WTC11 (cell line): ENCODE data around the gene HSD17B14. TPM values are rescaled to one million over a fixed set of nuclear protein-coding genes. Genes with fewer than 3 reads are reported as not detected.

ENCODE experiments used
- ARID4B ChIP-seq: sonication (generic); formaldehyde crosslinking; IDR thresholded peaks from 2 replicates; pipeline ENCODE4 v1.8.0; 2023; ENCODE audit warnings: missing genetic modification reagents, mild to moderate bottlenecking, borderline replicate concordance
- ATF1 ChIP-seq: sonication (generic); formaldehyde crosslinking; IDR thresholded peaks from 2 replicates; pipeline ENCODE4 v1.8.1; 2023; ENCODE audit warnings: mild to moderate bottlenecking, moderate library complexity, missing genetic modification reagents
- CBFB ChIP-seq: sonication (generic); formaldehyde crosslinking; IDR thresholded peaks from 2 replicates; pipeline ENCODE4 v1.8.1; 2022; ENCODE audit warnings: mild to moderate bottlenecking, low read depth, missing genetic modification reagents
- CREM ChIP-seq: sonication (generic); formaldehyde crosslinking; IDR thresholded peaks from 2 replicates; pipeline ENCODE4 v1.8.1; 2022; ENCODE audit warnings: mild to moderate bottlenecking, missing genetic modification reagents, moderate library complexity
- CTCF ChIP-seq: fragments of 200-600 bp; IDR thresholded peaks from 2 replicates; pipeline ENCODE4 v1.8.0; 2022; ENCODE audit warnings: antibody characterized with exemption
- EMX1 ChIP-seq: fragments of 250-450 bp; sonication (Bioruptor Pico); IDR thresholded peaks from 2 replicates; pipeline ENCODE4 v1.8.0; 2021; ENCODE audit warnings: mild to moderate bottlenecking
- FOXK1 ChIP-seq: sonication (generic); formaldehyde crosslinking; IDR thresholded peaks from 2 replicates; pipeline ENCODE4 v1.8.0; 2022; ENCODE audit warnings: mild to moderate bottlenecking, moderate library complexity, missing genetic modification reagents
- FOXP1 ChIP-seq: sonication (generic); formaldehyde crosslinking; IDR thresholded peaks from 2 replicates; pipeline ENCODE4 v1.8.0; 2022; ENCODE audit warnings: missing genetic modification reagents, mild to moderate bottlenecking, moderate library complexity, borderline replicate concordance
- IRF2 ChIP-seq: sonication (generic); formaldehyde crosslinking; IDR thresholded peaks from 2 replicates; pipeline ENCODE4 v1.8.0; 2022; ENCODE audit warnings: low read depth, missing genetic modification reagents, borderline replicate concordance
- MYBL2 ChIP-seq: sonication (generic); formaldehyde crosslinking; IDR thresholded peaks from 2 replicates; pipeline ENCODE4 v1.8.1; 2023; ENCODE audit warnings: mild to moderate bottlenecking, moderate library complexity, missing genetic modification reagents
- NFE2L1 ChIP-seq: sonication (generic); formaldehyde crosslinking; IDR thresholded peaks from 2 replicates; pipeline ENCODE4 v1.8.1; 2023; ENCODE audit warnings: missing genetic modification reagents
- NR3C1 ChIP-seq: sonication (generic); formaldehyde crosslinking; conservative IDR thresholded peaks from 2 replicates; pipeline ENCODE4 v1.8.1; 2023; ENCODE audit warnings: low read depth, mild to moderate bottlenecking, missing genetic modification reagents
- OVOL2 ChIP-seq: fragments of 250-450 bp; sonication (Bioruptor Pico); IDR thresholded peaks from 2 replicates; pipeline ENCODE4 v1.9.0; 2021; ENCODE audit warnings: mild to moderate bottlenecking, borderline replicate concordance
- SMAD3 ChIP-seq: sonication (generic); formaldehyde crosslinking; IDR thresholded peaks from 2 replicates; pipeline ENCODE4 v1.8.0; 2022; ENCODE audit warnings: missing genetic modification reagents, mild to moderate bottlenecking, borderline replicate concordance
- SMAD4 ChIP-seq: sonication (generic); formaldehyde crosslinking; IDR thresholded peaks from 2 replicates; pipeline ENCODE4 v1.8.0; 2022; ENCODE audit warnings: mild to moderate bottlenecking, missing genetic modification reagents
- SP1 ChIP-seq: sonication (generic); formaldehyde crosslinking; conservative IDR thresholded peaks from 2 replicates; pipeline ENCODE4 v1.8.1; 2022; ENCODE audit warnings: missing genetic modification reagents
- ZNF138 ChIP-seq: sonication (generic); formaldehyde crosslinking; conservative IDR thresholded peaks from 2 replicates; pipeline ENCODE4 v1.8.1; 2022; ENCODE audit warnings: mild to moderate bottlenecking, moderate library complexity, missing genetic modification reagents
- ZNF219 ChIP-seq: sonication (generic); formaldehyde crosslinking; IDR thresholded peaks from 2 replicates; pipeline ENCODE4 v1.8.0; 2023; ENCODE audit warnings: missing genetic modification reagents, mild to moderate bottlenecking, borderline replicate concordance
- ZNF232 ChIP-seq: sonication (generic); formaldehyde crosslinking; IDR thresholded peaks from 2 replicates; pipeline ENCODE4 v1.8.0; 2022; ENCODE audit warnings: mild to moderate bottlenecking, missing genetic modification reagents
- ZNF396 ChIP-seq: fragments of 250-450 bp; sonication (Bioruptor Pico); IDR thresholded peaks from 2 replicates; pipeline ENCODE4 v1.8.0; 2021; ENCODE audit warnings: mild to moderate bottlenecking, moderate library complexity, borderline replicate concordance
- total RNA-seq: library from RNA; stranded (reverse); gene quantifications from 3 replicates; pipeline ENCODE4 v1.2.3, GENCODE V29; 2021
- TF ChIP-seq, protein P1 (sequence below): sonication (generic); formaldehyde crosslinking; IDR thresholded peaks from 2 replicates; pipeline ENCODE4 v1.8.1; 2023; ENCODE audit warnings: mild to moderate bottlenecking, missing genetic modification reagents, moderate library complexity
- TF ChIP-seq, protein P2 (sequence below): sonication (generic); formaldehyde crosslinking; IDR thresholded peaks from 2 replicates; pipeline ENCODE4 v1.8.0; 2023; ENCODE audit warnings: mild to moderate bottlenecking, missing genetic modification reagents
- TF ChIP-seq, protein P3 (sequence below): sonication (generic); formaldehyde crosslinking; conservative IDR thresholded peaks from 2 replicates; pipeline ENCODE4 v1.8.1; 2023; ENCODE audit warnings: mild to moderate bottlenecking, low read depth, missing genetic modification reagents, moderate library complexity
- TF ChIP-seq, protein P4 (sequence below): fragments of 250-450 bp; sonication (Bioruptor Pico); IDR thresholded peaks from 2 replicates; pipeline ENCODE4 v1.9.0; 2021; ENCODE audit warnings: mild to moderate bottlenecking

HSD17B14 gene
- total RNA-seq, 1 experiment from 2014 or later, result 11.4 TPM

- no peak for TF ChIP-seq OVOL2 (CRISPR knock-in tag)
- no peak for TF ChIP-seq ARID4B (CRISPR knock-in tag)
- no peak for TF ChIP-seq CBFB (CRISPR knock-in tag)
- peak; percentile 47; the same call in 1 of the 2 replicates for TF ChIP-seq MYBL2 (CRISPR knock-in tag)
- TF ChIP-seq, protein P1, sequence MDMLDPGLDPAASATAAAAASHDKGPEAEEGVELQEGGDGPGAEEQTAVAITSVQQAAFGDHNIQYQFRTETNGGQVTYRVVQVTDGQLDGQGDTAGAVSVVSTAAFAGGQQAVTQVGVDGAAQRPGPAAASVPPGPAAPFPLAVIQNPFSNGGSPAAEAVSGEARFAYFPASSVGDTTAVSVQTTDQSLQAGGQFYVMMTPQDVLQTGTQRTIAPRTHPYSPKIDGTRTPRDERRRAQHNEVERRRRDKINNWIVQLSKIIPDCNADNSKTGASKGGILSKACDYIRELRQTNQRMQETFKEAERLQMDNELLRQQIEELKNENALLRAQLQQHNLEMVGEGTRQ (CRISPR knock-in tag), result no peak
- peak; percentile 16; the same call in 1 of the 2 replicates for TF ChIP-seq CTCF
- TF ChIP-seq, protein P2, sequence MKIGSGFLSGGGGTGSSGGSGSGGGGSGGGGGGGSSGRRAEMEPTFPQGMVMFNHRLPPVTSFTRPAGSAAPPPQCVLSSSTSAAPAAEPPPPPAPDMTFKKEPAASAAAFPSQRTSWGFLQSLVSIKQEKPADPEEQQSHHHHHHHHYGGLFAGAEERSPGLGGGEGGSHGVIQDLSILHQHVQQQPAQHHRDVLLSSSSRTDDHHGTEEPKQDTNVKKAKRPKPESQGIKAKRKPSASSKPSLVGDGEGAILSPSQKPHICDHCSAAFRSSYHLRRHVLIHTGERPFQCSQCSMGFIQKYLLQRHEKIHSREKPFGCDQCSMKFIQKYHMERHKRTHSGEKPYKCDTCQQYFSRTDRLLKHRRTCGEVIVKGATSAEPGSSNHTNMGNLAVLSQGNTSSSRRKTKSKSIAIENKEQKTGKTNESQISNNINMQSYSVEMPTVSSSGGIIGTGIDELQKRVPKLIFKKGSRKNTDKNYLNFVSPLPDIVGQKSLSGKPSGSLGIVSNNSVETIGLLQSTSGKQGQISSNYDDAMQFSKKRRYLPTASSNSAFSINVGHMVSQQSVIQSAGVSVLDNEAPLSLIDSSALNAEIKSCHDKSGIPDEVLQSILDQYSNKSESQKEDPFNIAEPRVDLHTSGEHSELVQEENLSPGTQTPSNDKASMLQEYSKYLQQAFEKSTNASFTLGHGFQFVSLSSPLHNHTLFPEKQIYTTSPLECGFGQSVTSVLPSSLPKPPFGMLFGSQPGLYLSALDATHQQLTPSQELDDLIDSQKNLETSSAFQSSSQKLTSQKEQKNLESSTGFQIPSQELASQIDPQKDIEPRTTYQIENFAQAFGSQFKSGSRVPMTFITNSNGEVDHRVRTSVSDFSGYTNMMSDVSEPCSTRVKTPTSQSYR (CRISPR knock-in tag), result no peak
- no peak for TF ChIP-seq FOXK1
- TF ChIP-seq SMAD4 (CRISPR knock-in tag), result no peak
- no peak for TF ChIP-seq ATF1 (CRISPR knock-in tag)
- no peak for TF ChIP-seq ZNF232 (CRISPR knock-in tag)
- no peak for TF ChIP-seq ZNF138
- TF ChIP-seq IRF2 (CRISPR knock-in tag), result no peak
- TF ChIP-seq ZNF396 (CRISPR knock-in tag), result no peak
- TF ChIP-seq EMX1 (CRISPR knock-in tag), result no peak
- TF ChIP-seq, protein P3, sequence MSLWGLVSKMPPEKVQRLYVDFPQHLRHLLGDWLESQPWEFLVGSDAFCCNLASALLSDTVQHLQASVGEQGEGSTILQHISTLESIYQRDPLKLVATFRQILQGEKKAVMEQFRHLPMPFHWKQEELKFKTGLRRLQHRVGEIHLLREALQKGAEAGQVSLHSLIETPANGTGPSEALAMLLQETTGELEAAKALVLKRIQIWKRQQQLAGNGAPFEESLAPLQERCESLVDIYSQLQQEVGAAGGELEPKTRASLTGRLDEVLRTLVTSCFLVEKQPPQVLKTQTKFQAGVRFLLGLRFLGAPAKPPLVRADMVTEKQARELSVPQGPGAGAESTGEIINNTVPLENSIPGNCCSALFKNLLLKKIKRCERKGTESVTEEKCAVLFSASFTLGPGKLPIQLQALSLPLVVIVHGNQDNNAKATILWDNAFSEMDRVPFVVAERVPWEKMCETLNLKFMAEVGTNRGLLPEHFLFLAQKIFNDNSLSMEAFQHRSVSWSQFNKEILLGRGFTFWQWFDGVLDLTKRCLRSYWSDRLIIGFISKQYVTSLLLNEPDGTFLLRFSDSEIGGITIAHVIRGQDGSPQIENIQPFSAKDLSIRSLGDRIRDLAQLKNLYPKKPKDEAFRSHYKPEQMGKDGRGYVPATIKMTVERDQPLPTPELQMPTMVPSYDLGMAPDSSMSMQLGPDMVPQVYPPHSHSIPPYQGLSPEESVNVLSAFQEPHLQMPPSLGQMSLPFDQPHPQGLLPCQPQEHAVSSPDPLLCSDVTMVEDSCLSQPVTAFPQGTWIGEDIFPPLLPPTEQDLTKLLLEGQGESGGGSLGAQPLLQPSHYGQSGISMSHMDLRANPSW (CRISPR knock-in tag), result no peak
- TF ChIP-seq, protein P4, sequence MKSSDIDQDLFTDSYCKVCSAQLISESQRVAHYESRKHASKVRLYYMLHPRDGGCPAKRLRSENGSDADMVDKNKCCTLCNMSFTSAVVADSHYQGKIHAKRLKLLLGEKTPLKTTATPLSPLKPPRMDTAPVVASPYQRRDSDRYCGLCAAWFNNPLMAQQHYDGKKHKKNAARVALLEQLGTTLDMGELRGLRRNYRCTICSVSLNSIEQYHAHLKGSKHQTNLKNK (CRISPR knock-in tag), result no peak
- TF ChIP-seq ZNF219 (CRISPR knock-in tag), result no peak
- TF ChIP-seq SMAD3, result no peak
- TF ChIP-seq SP1 (CRISPR knock-in tag), result peak; percentile 13; the same call in 1 of the 2 replicates
- TF ChIP-seq CREM (CRISPR knock-in tag), result no peak
- TF ChIP-seq NFE2L1 (CRISPR knock-in tag), result peak; percentile 19; the same call in 1 of the 2 replicates
- no peak for TF ChIP-seq NR3C1 (CRISPR knock-in tag)
- TF ChIP-seq FOXP1 (CRISPR knock-in tag), result peak; percentile 62; the same call in 1 of the 2 replicates
Observed at GRCh38 chr19:48836089-48837017, at the start of gene HSD17B14 (continued).
